GM23248 (cell line): ENCODE results near the gene HJURP. TPM values are rescaled to one million over a fixed set of nuclear protein-coding genes. Genes with fewer than 3 reads are reported as not detected.

Source experiments
- DNase-seq: peaks from one replicate; pipeline ENCODE4 v3.0.0-alpha.2; 2015
- H2AFZ ChIP-seq: fragments of 200-600 bp; sonication (generic); 2 replicates; pipeline ENCODE4 v1.6.1; 2016; ENCODE audit warnings: antibody characterized with exemption
- H3F3A ChIP-seq: fragments of 200-600 bp; sonication (generic); 2 replicates; pipeline ENCODE4 v1.6.1; 2016; ENCODE audit warnings: mild to moderate bottlenecking, antibody characterized with exemption, mixed run types; ENCODE audit not compliant: insufficient read depth
- H3K27ac ChIP-seq: fragments of 200-600 bp; sonication (generic); 2 replicates; pipeline ENCODE4 v1.5.1; 2016; ENCODE audit warnings: mild to moderate bottlenecking
- H3K27me3 ChIP-seq: fragments of 200-600 bp; sonication (generic); replicated peaks from 2 replicates; pipeline ENCODE4 v1.6.1; 2016; ENCODE audit warnings: mild to moderate bottlenecking; ENCODE audit not compliant: insufficient read depth
- H3K36me3 ChIP-seq: fragments of 200-600 bp; sonication (generic); 2 replicates; pipeline ENCODE4 v1.6.1; 2016; ENCODE audit warnings: low read depth, mild to moderate bottlenecking
- H3K4me1 ChIP-seq: fragments of 200-600 bp; sonication (generic); 2 replicates; pipeline ENCODE4 v1.6.1; 2016; ENCODE audit warnings: mild to moderate bottlenecking; ENCODE audit not compliant: insufficient read depth
- H3K4me2 ChIP-seq: fragments of 200-600 bp; sonication (generic); one replicate; pipeline ENCODE4 v1.6.1; 2016; ENCODE audit warnings: mild to moderate bottlenecking; ENCODE audit not compliant: unreplicated experiment
- H3K4me3 ChIP-seq: fragments of 200-600 bp; sonication (generic); 2 replicates; pipeline ENCODE4 v1.5.1; 2016; ENCODE audit warnings: mild to moderate bottlenecking
- H3K79me2 ChIP-seq: fragments of 200-600 bp; sonication (generic); 2 replicates; pipeline ENCODE4 v1.6.1; 2016; ENCODE audit warnings: mild to moderate bottlenecking; ENCODE audit not compliant: insufficient read depth
- H3K9ac ChIP-seq: fragments of 200-600 bp; sonication (generic); 2 replicates; pipeline ENCODE4 v1.6.1; 2016; ENCODE audit warnings: mild to moderate bottlenecking
- H3K9me2 ChIP-seq: fragments of 200-600 bp; sonication (generic); 2 replicates; pipeline ENCODE4 v1.6.1; 2016; ENCODE audit warnings: mixed run types, mild to moderate bottlenecking, moderate library complexity; ENCODE audit not compliant: insufficient read depth
- H3K9me3 ChIP-seq: fragments of 200-600 bp; sonication (generic); one replicate; pipeline ENCODE4 v1.6.1; 2017; ENCODE audit warnings: low read depth
- H4K20me1 ChIP-seq: fragments of 200-600 bp; sonication (generic); 2 replicates; pipeline ENCODE4 v1.6.0; 2016; ENCODE audit not compliant: insufficient read depth
- EZH2 ChIP-seq: fragments of 200-600 bp; sonication (generic); IDR thresholded peaks from 2 replicates; pipeline ENCODE4 v1.6.1; 2018; ENCODE audit warnings: antibody characterized with exemption, mild to moderate bottlenecking; ENCODE audit not compliant: insufficient read depth, poor library complexity, severe bottlenecking
- EZH2phosphoT487 ChIP-seq: fragments of 200-600 bp; sonication (generic); IDR thresholded peaks from 2 replicates; pipeline ENCODE4 v1.6.1; 2018; ENCODE audit warnings: antibody characterized with exemption, moderate library complexity, mild to moderate bottlenecking, low read depth; ENCODE audit not compliant: insufficient read depth
- WGBS, 2 experiments: methylation state at CpG; one replicate each; pipeline ENCODE4 v1.1.6; 2015 to 2017; ENCODE audit warnings: low lambda C conversion rate in 2 of 2, low coverage in 1 of 2; ENCODE audit errors: missing lambda C conversion rate in 2 of 2; 5-methylcytosine and 5-hydroxymethylcytosine counted together
- in situ Hi-C: fragments of 300-500 bp; cut with MboI; formaldehyde crosslinking; loops from 2 replicates; pipeline ENCODE4 v1.15.0; 2020
- polyA plus RNA-seq: library from polyadenylated mRNA; unstranded; fragments of >200 nt; fragmentation: Nextera tagmentation; extraction: Ambion mirVana; gene quantifications from 2 replicates; pipeline ENCODE4 v1.2.1, GENCODE V29; 2016
- total RNA-seq: library from RNA; depleted of rRNA; stranded (reverse); fragments of >200 nt; shearing (Covaris generic); gene quantifications from 2 replicates; pipeline ENCODE4 v1.2.3, GENCODE V29; 2014

Gene HJURP
- total and polyA plus RNA-seq, 2 experiments from 2014 or later: 13.2 to 13.9 TPM

DNA sequence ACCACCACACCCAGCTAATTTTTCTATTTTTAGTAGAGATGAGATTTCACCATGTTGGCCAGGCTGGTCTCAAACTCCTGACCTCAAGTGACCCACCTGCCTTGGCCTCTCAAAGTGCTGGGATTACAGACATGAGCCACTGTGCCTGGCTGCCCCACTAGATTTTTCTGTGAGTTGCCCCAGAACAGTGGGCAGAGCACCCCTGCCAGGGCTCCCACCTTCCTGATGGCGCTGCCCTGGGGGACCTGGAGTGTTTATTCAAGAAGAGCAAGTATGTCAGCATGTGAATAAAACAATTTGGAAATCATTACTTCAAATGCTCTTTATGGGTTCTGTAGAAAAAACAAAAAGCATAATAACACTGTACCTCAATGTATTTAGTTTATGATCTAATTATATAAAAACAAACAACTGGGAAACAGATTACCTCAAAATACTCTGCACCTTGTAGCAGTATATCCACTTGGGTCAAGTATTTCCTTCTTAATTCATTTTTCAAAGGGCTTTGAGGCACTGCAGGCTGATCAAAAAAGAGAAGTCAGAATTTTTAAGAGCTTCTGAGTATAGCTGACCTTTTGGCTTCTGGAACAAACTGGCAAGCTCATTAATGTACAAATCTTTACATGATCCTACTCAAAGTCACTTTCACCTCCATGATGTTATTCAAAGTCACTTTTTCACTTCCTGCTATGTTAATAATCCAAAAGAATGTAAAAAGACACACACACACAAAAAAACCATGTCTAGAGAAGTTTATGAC lies 8.9 kb downstream of the HJURP start:
- H3K27me3 ChIP-seq: no peaks in the 10 kb centered on the region
- no peak overlapping the region for H3K4me2 ChIP-seq
- H3K9me2 ChIP-seq: no peaks in the 10 kb centered on the region
- H3K9ac ChIP-seq: no peak overlapping the region
- DNase-seq: no peak
- H3K4me1 ChIP-seq: no peaks in the 10 kb centered on the region
- no peak overlapping the region for H3K27ac ChIP-seq
- H3F3A ChIP-seq: no peaks in the 10 kb centered on the region
- no peak overlapping the region for H2AFZ ChIP-seq
- peaks cover 6% of the 10 kb centered on the region; the same call in 1 of the 2 replicates for H3K36me3 ChIP-seq
- H4K20me1 ChIP-seq: no peaks in the 10 kb centered on the region
- H3K79me2 ChIP-seq: peaks cover 57% of the 10 kb centered on the region
- no peak for TF ChIP-seq EZH2phosphoT487
- no peak for TF ChIP-seq EZH2
- in situ Hi-C loops: no loop called here
- H3K9me3 ChIP-seq: no peaks in the 10 kb centered on the region
- H3K4me3 ChIP-seq: no peak overlapping the region
- 100% methylated on average over 1 of the region's 1 CpG for WGBS, 2 experiments

DNA sequence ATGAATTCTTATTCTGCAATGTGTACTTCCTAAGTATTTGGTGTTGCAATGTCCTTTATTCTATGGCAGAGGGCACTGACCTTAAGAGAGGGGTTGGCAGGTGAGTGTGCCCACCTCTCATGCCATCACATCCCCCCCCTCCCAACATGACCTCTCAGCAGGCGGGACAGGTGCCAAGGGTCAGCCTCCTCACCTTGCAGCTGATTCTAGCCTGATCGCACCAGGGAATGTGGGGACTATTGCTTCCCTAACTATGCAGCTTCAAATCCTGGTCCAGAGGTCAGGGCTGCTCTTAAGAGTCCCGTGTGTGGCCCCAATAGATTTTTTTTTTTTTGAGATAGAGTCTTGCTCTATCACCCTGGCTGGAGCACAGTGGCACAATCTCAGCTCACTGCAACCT lies 9.5 kb downstream of the HJURP start:
- no peaks in the 10 kb centered on the region for H3K27me3 ChIP-seq
- no peak for TF ChIP-seq EZH2phosphoT487
- TF ChIP-seq EZH2: no peak
- 98 to 100% methylated on average over 3 of the region's 3 CpGs for WGBS, 2 experiments
- H3K79me2 ChIP-seq: peaks cover 57% of the 10 kb centered on the region
- peaks cover 6% of the 10 kb centered on the region; the same call in 1 of the 2 replicates for H3K36me3 ChIP-seq
- H2AFZ ChIP-seq: no peak overlapping the region
- no peak overlapping the region for H3K9ac ChIP-seq
- no peak overlapping the region for H3K4me3 ChIP-seq
- no peaks in the 10 kb centered on the region for H3F3A ChIP-seq
- no peaks in the 10 kb centered on the region for H3K9me3 ChIP-seq
- no peaks in the 10 kb centered on the region for H4K20me1 ChIP-seq
- DNase-seq: no peak
- in situ Hi-C loops: no loop called here
- H3K9me2 ChIP-seq: no peaks in the 10 kb centered on the region
- H3K4me2 ChIP-seq: no peak overlapping the region
- no peaks in the 10 kb centered on the region for H3K4me1 ChIP-seq
- H3K27ac ChIP-seq: no peak overlapping the region

DNA sequence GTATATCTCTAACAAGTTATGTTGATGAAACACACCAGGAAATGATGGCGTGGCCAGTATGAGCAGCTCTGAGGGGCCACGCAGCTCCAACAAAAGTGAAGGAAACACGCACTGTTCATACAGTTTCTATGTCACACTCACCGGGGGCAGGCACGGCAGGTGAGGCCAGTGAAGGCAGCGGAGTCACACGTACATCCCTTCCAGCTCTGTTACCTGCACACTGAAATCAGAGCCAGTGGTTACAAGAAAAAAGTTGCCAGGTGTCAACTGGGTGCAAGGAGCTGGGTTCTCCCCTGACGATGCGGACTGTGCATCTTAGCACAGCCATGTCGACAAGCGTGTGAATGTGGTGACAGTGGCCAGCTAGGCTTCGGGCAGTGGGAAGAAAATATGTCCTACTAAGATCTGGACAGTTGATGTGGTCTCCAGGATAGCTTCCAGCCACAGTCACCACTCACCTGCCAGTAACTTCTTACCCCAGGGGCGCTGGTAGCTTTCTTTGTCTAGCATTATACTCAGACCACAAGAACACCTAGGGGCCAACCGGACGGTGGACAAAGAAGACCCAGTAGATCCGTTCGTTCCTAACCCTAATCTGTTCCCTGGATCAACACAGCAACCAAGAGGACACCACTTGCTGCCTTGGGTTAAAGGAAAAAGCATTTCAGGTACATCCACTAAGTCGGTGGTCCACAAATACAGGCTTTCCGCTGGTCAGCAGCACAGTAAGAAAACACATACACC lies 10.1 kb downstream of the HJURP start:
- H3K4me2 ChIP-seq: no peak overlapping the region
- no peaks in the 10 kb centered on the region for H3K9me3 ChIP-seq
- H3F3A ChIP-seq: no peaks in the 10 kb centered on the region
- 92 to 94% methylated on average over 19 of the region's 19 CpGs for WGBS, 2 experiments
- peaks cover 57% of the 10 kb centered on the region for H3K79me2 ChIP-seq
- no peaks in the 10 kb centered on the region for H3K4me1 ChIP-seq
- H2AFZ ChIP-seq: no peak overlapping the region
- H3K27ac ChIP-seq: no peak overlapping the region
- no peaks in the 10 kb centered on the region for H3K27me3 ChIP-seq
- no peak overlapping the region for H3K9ac ChIP-seq
- no peak overlapping the region for H3K4me3 ChIP-seq
- DNase-seq: no peak
- in situ Hi-C loops: no loop called here
- no peaks in the 10 kb centered on the region for H3K9me2 ChIP-seq
- no peak for TF ChIP-seq EZH2phosphoT487
- TF ChIP-seq EZH2: no peak
- peaks cover 6% of the 10 kb centered on the region; the same call in 1 of the 2 replicates for H3K36me3 ChIP-seq
- H4K20me1 ChIP-seq: no peaks in the 10 kb centered on the region

DNA sequence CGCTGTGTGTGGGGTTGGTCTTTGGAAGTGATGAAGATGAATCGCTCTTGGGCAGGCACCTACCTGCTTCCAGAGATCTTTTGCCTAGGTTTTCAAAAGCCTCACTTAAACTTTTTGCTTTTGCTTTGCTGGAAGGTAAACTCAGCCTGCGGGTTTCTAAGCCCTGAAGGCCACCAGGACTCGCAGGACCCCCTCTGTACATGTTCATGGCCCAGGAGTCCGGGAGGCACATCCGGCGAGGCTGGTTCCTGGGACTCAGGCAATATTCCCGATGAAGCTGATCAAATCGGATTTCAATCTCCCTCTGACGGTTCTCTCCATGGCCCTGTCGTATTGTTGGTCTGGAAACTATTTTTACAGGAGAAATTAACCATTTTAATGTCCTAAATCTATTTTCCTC lies 13.2 kb downstream of the HJURP start:
- no peak for TF ChIP-seq EZH2phosphoT487
- TF ChIP-seq EZH2: no peak
- Histone ChIP-seq H3F3A (no peaks in the 10 kb centered on the region), H3K9me3 (peaks cover 2% of the 10 kb centered on the region), H3K4me2 (no peak overlapping the region), H3K27ac (no peak overlapping the region), H3K79me2 (peaks cover 85% of the 10 kb centered on the region), H3K4me3 (no peak overlapping the region), H3K36me3 (peaks cover 6% of the 10 kb centered on the region; the same call in 1 of the 2 replicates), H2AFZ (no peak overlapping the region), H3K9me2 (no peaks in the 10 kb centered on the region), H3K27me3 (no peaks in the 10 kb centered on the region), H3K4me1 (no peaks in the 10 kb centered on the region), H4K20me1 (no peaks in the 10 kb centered on the region), H3K9ac (no peak overlapping the region)
- DNase-seq: no peak
- in situ Hi-C loops: no loop called here
- WGBS, 2 experiments: 96 to 99% methylated on average over 11 of the region's 11 CpGs
